Esophagus muscularis mucosa (tissue), 4 donors: ENCODE data around the gene HGD. TPM values are rescaled to one million over a fixed set of nuclear protein-coding genes. Genes with fewer than 3 reads are reported as not detected.
"Not testable (repeated sequence)": the region's sequence is repeated elsewhere in the genome, so short reads cannot be mapped to it uniquely, and the experiment has no call there.

Source experiments
- DNase-seq: peaks from one replicate; pipeline ENCODE4 v3.0.0-alpha.2; 2017; ENCODE audit errors: extremely low spot score
- H3K27ac ChIP-seq, 4 donors: fragments of 200-600 bp; sonication (generic); replicated peaks in 1 of 4; 1 replicate in 3 of 4; 2 replicates in 1 of 4; pipeline ENCODE4 v1.5.1; 2016 to 2019; ENCODE audit warnings: mild to moderate bottlenecking in 1 of 4
- H3K27me3 ChIP-seq, 4 donors: fragments of 200-600 bp; sonication (generic); one replicate each; pipeline versions ENCODE4 v1.5.1 to v1.6.0; 2016 to 2019
- H3K36me3 ChIP-seq, 4 donors: fragments of 200-600 bp; sonication (generic); one replicate each; pipeline ENCODE4 v1.5.1; 2016 to 2019
- H3K4me1 ChIP-seq, 4 donors: fragments of 200-600 bp; sonication (generic); one replicate each; pipeline ENCODE4 v1.5.1; 2016 to 2019
- H3K4me3 ChIP-seq, 4 donors: fragments of 200-600 bp; sonication (generic); 1 replicate in 2 of 4; 2 replicates in 2 of 4; pipeline ENCODE4 v1.5.1; 2016 to 2019; ENCODE audit warnings: mild to moderate bottlenecking in 4 of 4, moderate library complexity in 1 of 4
- H3K9me3 ChIP-seq, 4 donors: fragments of 200-600 bp; sonication (generic); 1 replicate in 3 of 4; 2 replicates in 1 of 4; pipeline ENCODE4 v1.5.1; 2016 to 2019
- CTCF ChIP-seq, 3 experiments: fragments of 200-600 bp in 2 of 3; fragments of 450-650 bp in 1 of 3; sonication (generic) in 2 of 3; IDR thresholded peaks; one replicate each; pipeline ENCODE4 v1.5.1; 2017 to 2019; ENCODE audit warnings: antibody characterized with exemption in 3 of 3, mild to moderate bottlenecking in 2 of 3, moderate library complexity in 1 of 3
- EP300 ChIP-seq: sonication (generic); formaldehyde crosslinking; IDR thresholded peaks from one replicate; pipeline ENCODE4 v1.6.1; 2017; ENCODE audit warnings: antibody characterized with exemption
- POLR2A ChIP-seq: fragments of 450-650 bp; IDR thresholded peaks from one replicate; pipeline ENCODE4 v1.6.1; 2017; ENCODE audit warnings: antibody characterized with exemption, moderate library complexity, mild to moderate bottlenecking, low read depth
- POLR2AphosphoS5 ChIP-seq, 2 donors: sonication (generic); formaldehyde crosslinking; IDR thresholded peaks; one replicate each; pipeline ENCODE4 v1.6.1; 2017; ENCODE audit warnings: antibody characterized with exemption in 2 of 2
- WGBS: methylation state at CpG from one replicate; pipeline ENCODE4 v1.1.5; 2018; 5-methylcytosine and 5-hydroxymethylcytosine counted together
- intact Hi-C: fragments of 100-400 bp; cut with DNase I; formaldehyde crosslinking; loops from one replicate; pipeline ENCODE4 v1.15.1; 2023
- total RNA-seq, 4 donors: library from RNA; depleted of rRNA; stranded (reverse); fragments of >200 nt; gene quantifications; one replicate each; pipeline versions ENCODE4 v1.1.0 to v1.2.1, GENCODE V29; 2016

HGD gene
- total RNA-seq, 4 donors from 2014 or later: 0.69 TPM; not detected in 3

GRCh38 chr3:120681018-120681417, 1.0 kb downstream of the HGD start:
- Histone ChIP-seq H3K4me1 (peaks cover 8 to 17% (median 16%) of the 10 kb centered on the region in 4 donors), H3K27ac (no peak overlapping the region), H3K36me3 (no peaks in the 10 kb centered on the region), H3K9me3 (no peaks in the 10 kb centered on the region), H3K4me3 (no peak overlapping the region), H3K27me3 (no peaks in the 10 kb centered on the region)
- TF ChIP-seq POLR2AphosphoS5 (IDR thresholded peaks at IDR 0.05) (no peak), POLR2A (no peak), EP300 (no peak), CTCF (IDR thresholded peaks at IDR 0.05) (no peak)
- 93% methylated on average over 2 of the region's 2 CpGs for WGBS
- intact Hi-C loops: no loop called here
- peak; percentile 34 for DNase-seq

- WGBS: 97% methylated on average over 3 of the region's 3 CpGs
- intact Hi-C loops: no loop called here
- H3K27ac ChIP-seq: no peak overlapping the region
These were observed 1.7 kb downstream of the HGD start for GRCh38 chr3:120680193-120680894.

GRCh38 chr3:120678984-120679383, 3.1 kb downstream of the HGD start:
- 56% methylated on average over 3 of the region's 3 CpGs for WGBS
- no peaks in the 10 kb centered on the region for H3K27me3 ChIP-seq
- no peaks in the 10 kb centered on the region for H3K9me3 ChIP-seq
- intact Hi-C loops: no loop called here
- H3K4me3 ChIP-seq: peak overlapping the region in 1 of 4 donors; percentile 29
- no peak for TF ChIP-seq POLR2A
- no peak for TF ChIP-seq EP300
- no peak for TF ChIP-seq POLR2AphosphoS5 (IDR thresholded peaks at IDR 0.05)
- no peak for TF ChIP-seq CTCF (IDR thresholded peaks at IDR 0.05)
- no peak for DNase-seq
- H3K4me1 ChIP-seq: peaks cover 8 to 17% (median 16%) of the 10 kb centered on the region in 4 donors
- H3K27ac ChIP-seq: peak overlapping the region; percentile 22 to 56 (median 32)
- H3K36me3 ChIP-seq: no peaks in the 10 kb centered on the region

More at GRCh38 chr3:120680193-120680894, 1.7 kb downstream of the HGD start:
- no peak for TF ChIP-seq EP300
- no peak for TF ChIP-seq POLR2AphosphoS5 (IDR thresholded peaks at IDR 0.05)
- no peak for TF ChIP-seq CTCF (IDR thresholded peaks at IDR 0.05)
- no peak for TF ChIP-seq POLR2A
- no peak overlapping the region for H3K4me3 ChIP-seq
- H3K4me1 ChIP-seq: peaks cover 8 to 17% (median 16%) of the 10 kb centered on the region in 4 donors
- no peaks in the 10 kb centered on the region for H3K36me3 ChIP-seq
- peak; percentile 47 for DNase-seq
- no peaks in the 10 kb centered on the region for H3K27me3 ChIP-seq
- H3K9me3 ChIP-seq: no peaks in the 10 kb centered on the region

GRCh38 chr3:120678331-120678947, 3.6 kb downstream of the HGD start:
- Histone ChIP-seq H3K36me3 (no peaks in the 10 kb centered on the region), H3K27me3 (no peaks in the 10 kb centered on the region), H3K4me3 (peak overlapping the region; percentile 2 to 29 (median 14)), H3K4me1 (peaks cover 8 to 17% (median 16%) of the 10 kb centered on the region in 4 donors), H3K9me3 (no peaks in the 10 kb centered on the region), H3K27ac (peak overlapping the region; percentile 22 to 56 (median 32))
- intact Hi-C loops: no loop called here
- peak; percentile 68 for DNase-seq
- TF ChIP-seq POLR2AphosphoS5 (IDR thresholded peaks at IDR 0.05) (peak; percentile 10 to 26), CTCF (IDR thresholded peaks at IDR 0.05) (no peak)
- 14% methylated on average over 6 of the region's 6 CpGs for WGBS

- WGBS: 93% methylated on average over 7 of the region's 7 CpGs
- intact Hi-C loops, DNase-seq, H3K27me3 ChIP-seq, H3K4me3 ChIP-seq, H3K36me3 ChIP-seq, H3K9me3 ChIP-seq, H3K27ac ChIP-seq: not testable (repeated sequence)
- H3K4me1 ChIP-seq: peaks cover 8 to 23% (median 19%) of the 10 kb centered on the region in 4 donors
These were observed 4.8 kb downstream of the HGD start for GRCh38 chr3:120677193-120677592.
